K562 (cell line): Measurements from ENCODE around the gene ABT1. TPM values are rescaled to one million over a fixed set of nuclear protein-coding genes. Genes with fewer than 3 reads are reported as not detected.
A peak's percentile ranks its signal among the peaks of the same experiment; 100 is the strongest.

ENCODE experiments used
- ARID3A ChIP-seq: IDR thresholded peaks from 2 replicates; pipeline ENCODE4 v1.6.1; 2012; ENCODE audit warnings: low read depth, low read length, improper control_type of control experiment, borderline replicate concordance
- CHD2 ChIP-seq: IDR thresholded peaks from 2 replicates; pipeline ENCODE4 v1.6.1; 2011; ENCODE audit warnings: low read depth, low read length
- EHMT2 ChIP-seq: fragments of 450-650 bp; IDR thresholded peaks from 2 replicates; pipeline ENCODE4 v1.6.1; 2018; ENCODE audit warnings: antibody characterized with exemption
- GABPB2 ChIP-seq: fragments of 250-450 bp; sonication (Bioruptor Pico); conservative IDR thresholded peaks from 2 replicates; pipeline ENCODE4 v1.5.1; 2021; ENCODE audit warnings: mild to moderate bottlenecking
- GTF2F1 ChIP-seq: IDR thresholded peaks from 2 replicates; pipeline ENCODE4 v1.6.1; 2011; ENCODE audit warnings: low read depth, low read length, improper control_type of control experiment
- KDM5B ChIP-seq: fragments of 200-600 bp; sonication (generic); IDR thresholded peaks from 2 replicates; pipeline ENCODE4 v1.6.1; 2012; ENCODE audit warnings: low read depth, mild to moderate bottlenecking, moderate library complexity, low read length, control low read depth, inconsistent platforms; ENCODE audit not compliant: insufficient replicate concordance
- KLF16 ChIP-seq: IDR thresholded peaks from 2 replicates; pipeline ENCODE4 v1.6.1; 2016; ENCODE audit warnings: antibody characterized with exemption
- MTF1 ChIP-seq: fragments of 250-450 bp; sonication (Bioruptor Pico); IDR thresholded peaks from 2 replicates; pipeline ENCODE4 v1.9.0; 2021; ENCODE audit warnings: moderate library complexity, mild to moderate bottlenecking, inconsistent platforms, borderline replicate concordance
- RFX7 ChIP-seq: fragments of 250-450 bp; sonication (Bioruptor Pico); IDR thresholded peaks from 2 replicates; pipeline ENCODE4 v1.5.1; 2021; ENCODE audit warnings: mild to moderate bottlenecking
- SP1 ChIP-seq: sonication (generic); formaldehyde crosslinking; IDR thresholded peaks from 2 replicates; pipeline ENCODE4 v1.8.1; 2022; ENCODE audit warnings: mild to moderate bottlenecking, missing genetic modification reagents
- TEAD4 ChIP-seq, 2 experiments: sonication (generic) in 1 of 2; formaldehyde crosslinking in 1 of 2; IDR thresholded peaks; 2 replicates each; pipeline versions ENCODE4 v1.6.1 to v1.8.0; 2012 to 2022; ENCODE audit warnings: borderline replicate concordance in 1 of 2, inconsistent platforms in 1 of 2, low read length in 1 of 2, mild to moderate bottlenecking in 1 of 2, missing genetic modification reagents in 1 of 2
- THAP12 ChIP-seq: fragments of 250-450 bp; sonication (Bioruptor Pico); IDR thresholded peaks from 2 replicates; pipeline ENCODE4 v1.9.0; 2021; ENCODE audit warnings: mild to moderate bottlenecking, inconsistent platforms
- ZNF12 ChIP-seq: sonication (generic); formaldehyde crosslinking; IDR thresholded peaks from 2 replicates; pipeline ENCODE4 v1.4.0; 2020; ENCODE audit warnings: mild to moderate bottlenecking, missing genetic modification reagents
- ZNF639 ChIP-seq, 2 experiments: fragments of 200-800 bp in 1 of 2; sonication (Bioruptor generic) in 1 of 2; sonication (generic) in 1 of 2; formaldehyde crosslinking in 1 of 2; IDR thresholded peaks in 1 of 2; conservative IDR thresholded peaks in 1 of 2; 2 replicates each; pipeline versions ENCODE4 v1.5.0 to v1.6.1; 2016 to 2020; ENCODE audit warnings: missing compliant biosample characterization in 1 of 2, missing genetic modification characterization in 1 of 2, missing genetic modification reagents in 1 of 2
- ZSCAN29 ChIP-seq: fragments of 450-650 bp; IDR thresholded peaks from 2 replicates; pipeline ENCODE4 v1.6.1; 2017
- polyA plus RNA-seq, 8 experiments: library from polyadenylated mRNA; depleted of rRNA in 4 of 8; stranded (reverse) in 5 of 8; unstranded in 3 of 8; fragments of >200 nt; fragmentation: Nextera tagmentation in 2 of 8; fragmentation: Illumina TruSeq in 1 of 8; extraction: Ambion mirVana in 2 of 8; extraction: Trizol in 1 of 8; gene quantifications; 2 replicates each; pipeline versions ENCODE4 v1.2.1 to v1.2.3, GENCODE V29; 2011 to 2014; ENCODE audit warnings: inconsistent platforms in 1 of 8, missing spikeins in 1 of 8
- total RNA-seq, 7 experiments: library from RNA; depleted of rRNA in 6 of 7; stranded (reverse); fragments of >200 nt in 6 of 7; fragmentation: Illumina TruSeq in 2 of 7; extraction: Trizol in 2 of 7; gene quantifications; 2 replicates each; pipeline versions ENCODE4 v1.2.1 to v1.2.3, GENCODE V29; 2011 to 2021; ENCODE audit warnings: low replicate concordance in 1 of 7

Gene ABT1
- total and polyA plus RNA-seq, 9 of the 15 experiments (the other 6 are each of a cell fraction or from before 2014, with no cell fraction given): 8.8 to 52.7 (median 40.7) TPM

GRCh38 chr6:26553264-26553634 is 43.5 kb upstream of the ABT1 start (continued):
- no peak for TF ChIP-seq KDM5B
- no peak; the same call in 1 of the 2 replicates for TF ChIP-seq THAP12 (CRISPR knock-in tag)
- no peak; the same call in 1 of the 2 replicates for TF ChIP-seq SP1 (CRISPR knock-in tag)
- peak; percentile 84 for TF ChIP-seq TEAD4 (IDR thresholded peaks at IDR 0.05; ENCODE audit: low read length)
- no peak for TF ChIP-seq TEAD4 (CRISPR knock-in tag; IDR thresholded peaks at IDR 0.05; ENCODE audit: borderline replicate concordance)
- no peak for TF ChIP-seq MTF1 (CRISPR knock-in tag)
- TF ChIP-seq GTF2F1: no peak
- no peak for TF ChIP-seq EHMT2
- TF ChIP-seq ZNF12 (CRISPR knock-in tag): no peak
- peak; percentile 75; the same call in 1 of the 2 replicates for TF ChIP-seq ZSCAN29
- 0 out of 4 replicates have a peak, but pooled peaks of 1 of the 2 experiments have one; percentile 47 for TF ChIP-seq ZNF639 (CRISPR knock-in tag; conservative IDR thresholded peaks at IDR 0.05 in 1 of 2, IDR thresholded peaks at IDR 0.05 in 1 of 2)
- no peak for TF ChIP-seq GABPB2 (CRISPR knock-in tag)
- TF ChIP-seq KLF16: no peak
- no peak for TF ChIP-seq RFX7 (CRISPR knock-in tag)
- peak; percentile 51 for TF ChIP-seq CHD2
- peak; percentile 72; the same call in 1 of the 2 replicates for TF ChIP-seq ARID3A
